Pulmonary artery endothelial cell (primary cell): ENCODE data around the gene SENP7. TPM values are rescaled to one million over a fixed set of nuclear protein-coding genes. Genes with fewer than 3 reads are reported as not detected.
"Not testable (repeated sequence)": the region's sequence is repeated elsewhere in the genome, so short reads cannot be mapped to it uniquely, and the experiment has no call there.

Source experiments
- DNase-seq: peaks from one replicate; pipeline ENCODE4 v3.0.0-alpha.2; 2011; ENCODE audit warnings: low read depth, low spot score
- total RNA-seq: library from RNA; depleted of rRNA; stranded (reverse); fragments of >200 nt; gene quantifications from 2 replicates; pipeline ENCODE4 v1.2.3, GENCODE V29; 2014

SENP7 gene
- total RNA-seq, 1 donor from 2014 or later: 8.0 TPM

DNA sequence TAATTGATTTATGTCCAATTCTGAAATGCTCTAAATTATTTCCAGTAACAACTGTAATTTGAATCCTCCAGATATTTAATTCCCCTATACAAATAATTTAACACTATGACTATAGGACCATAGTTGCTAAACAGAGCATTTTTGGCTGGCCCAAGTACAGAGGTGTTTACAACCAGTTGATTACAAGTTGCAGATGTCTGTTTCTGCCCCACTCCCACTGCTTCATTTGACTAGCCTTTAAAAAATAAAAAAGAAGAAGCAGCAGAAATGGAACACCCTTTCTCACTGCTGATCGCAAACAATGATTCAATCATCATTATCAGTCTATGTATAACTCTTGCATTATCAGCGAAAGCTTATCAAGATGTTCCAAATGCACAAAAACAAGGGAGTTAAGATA, 54.6 kb downstream of the SENP7 start:
- no peak for DNase-seq

DNA sequence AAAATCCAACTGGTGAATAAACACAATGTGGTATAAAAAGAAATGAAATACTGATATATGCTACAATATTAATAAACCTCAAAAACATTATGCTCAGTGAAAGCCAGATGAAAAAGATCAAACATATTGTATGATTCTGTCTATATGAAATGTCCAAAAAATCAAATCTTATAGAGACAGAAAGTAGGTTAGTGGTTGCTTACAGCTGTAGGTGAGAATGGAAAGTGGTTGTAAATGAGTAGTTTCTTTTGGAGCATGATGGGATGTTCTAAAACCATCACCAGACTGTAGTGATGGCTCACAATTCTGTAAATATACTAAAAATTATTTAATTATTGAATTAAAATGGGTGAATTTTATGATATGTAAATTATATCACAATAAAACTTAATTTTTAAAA, 58.4 kb downstream of the SENP7 start:
- DNase-seq: no peak

- DNase-seq: no peak
Measured at GRCh38 chr3:101453961-101454360, 59.1 kb downstream of the SENP7 start.

DNA sequence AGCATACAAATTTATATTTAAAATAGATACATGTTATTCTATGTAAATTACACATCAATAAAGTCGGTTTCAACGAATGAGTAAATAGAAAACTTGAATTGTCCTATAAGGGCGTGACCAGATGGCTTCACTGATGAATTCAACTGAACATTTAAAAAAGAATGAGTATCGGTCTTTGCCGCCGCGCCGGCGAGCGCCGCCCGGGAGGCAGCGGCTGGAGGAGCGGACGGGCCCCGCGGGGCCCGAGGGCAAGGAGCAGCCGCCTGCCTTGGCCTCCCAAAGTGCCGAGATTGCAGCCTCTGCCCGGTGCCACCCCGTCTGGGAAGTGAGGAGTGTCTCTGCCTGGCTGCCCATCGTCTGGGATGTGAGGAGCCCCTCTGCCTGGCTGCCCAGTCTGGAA, 74.4 kb downstream of the SENP7 start:
- not testable (repeated sequence) for DNase-seq

- no peak for DNase-seq
Measured at GRCh38 chr3:101433652-101434051, 79.4 kb downstream of the SENP7 start.

DNA sequence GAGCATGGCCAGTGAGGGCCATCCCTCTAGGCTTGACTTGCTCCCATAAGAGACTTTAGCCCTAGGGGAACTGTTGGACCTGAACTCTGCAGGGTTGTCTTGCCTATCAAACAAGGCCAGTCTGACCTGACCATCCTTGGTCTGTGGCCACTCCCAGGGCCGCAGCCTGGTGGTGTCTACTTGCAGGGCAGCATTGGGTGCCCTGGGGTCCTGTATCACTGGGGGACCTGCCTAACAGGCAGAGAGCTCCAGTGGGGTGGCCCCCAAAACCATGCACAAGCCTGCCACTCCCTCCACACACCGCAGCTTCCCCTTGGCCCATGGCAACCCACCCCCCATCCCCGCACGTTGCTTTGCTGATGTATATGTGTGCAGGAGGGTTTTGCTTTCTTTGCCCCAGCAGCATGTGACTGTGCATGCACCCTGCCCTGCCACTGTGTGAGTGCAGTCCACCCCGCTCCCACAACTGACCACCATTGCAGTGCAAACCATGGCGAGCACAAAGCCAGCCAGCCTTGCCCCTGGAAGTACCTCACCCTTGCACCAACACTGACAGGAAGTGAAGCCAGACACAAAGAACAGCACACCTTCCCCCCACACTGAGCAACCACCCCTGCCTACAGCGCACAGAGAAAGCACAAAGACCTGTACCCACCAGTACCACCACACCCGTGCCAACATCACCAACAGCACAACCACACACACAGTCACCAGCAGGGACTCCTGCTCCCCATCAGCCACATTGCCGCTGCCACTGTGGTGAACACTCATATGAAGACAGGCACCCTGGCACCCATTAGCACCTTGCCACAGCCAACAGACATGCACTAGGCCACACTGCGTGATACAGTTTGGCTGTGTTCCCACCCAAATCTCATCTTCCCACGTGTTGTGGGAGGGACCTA, 88.8 kb downstream of the SENP7 start:
- DNase-seq: no peak

- DNase-seq: no peak
Measured at GRCh38 chr3:101418851-101419250, 94.2 kb downstream of the SENP7 start.

- no peak for DNase-seq
Measured at GRCh38 chr3:101414121-101414520, 98.9 kb downstream of the SENP7 start.

DNA sequence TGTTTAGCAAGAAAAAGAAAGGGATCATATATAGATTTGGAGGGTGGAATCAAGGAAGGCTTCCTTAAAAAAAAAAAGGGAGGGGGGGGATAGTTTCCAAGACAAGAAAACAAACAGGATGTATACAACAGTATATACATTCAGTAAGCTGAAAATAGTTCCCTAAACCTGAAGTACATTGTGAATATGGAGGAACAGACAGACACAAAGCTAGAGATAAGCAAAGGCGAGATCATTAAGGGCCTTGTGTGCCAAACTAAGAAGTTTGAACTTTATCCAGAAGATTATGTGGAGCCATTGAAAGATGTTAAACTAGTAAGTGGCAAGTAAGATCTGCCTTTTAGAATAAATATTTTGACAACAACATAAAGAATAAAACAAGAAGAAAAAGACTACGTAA, 99.4 kb downstream of the SENP7 start:
- DNase-seq: no peak

DNA sequence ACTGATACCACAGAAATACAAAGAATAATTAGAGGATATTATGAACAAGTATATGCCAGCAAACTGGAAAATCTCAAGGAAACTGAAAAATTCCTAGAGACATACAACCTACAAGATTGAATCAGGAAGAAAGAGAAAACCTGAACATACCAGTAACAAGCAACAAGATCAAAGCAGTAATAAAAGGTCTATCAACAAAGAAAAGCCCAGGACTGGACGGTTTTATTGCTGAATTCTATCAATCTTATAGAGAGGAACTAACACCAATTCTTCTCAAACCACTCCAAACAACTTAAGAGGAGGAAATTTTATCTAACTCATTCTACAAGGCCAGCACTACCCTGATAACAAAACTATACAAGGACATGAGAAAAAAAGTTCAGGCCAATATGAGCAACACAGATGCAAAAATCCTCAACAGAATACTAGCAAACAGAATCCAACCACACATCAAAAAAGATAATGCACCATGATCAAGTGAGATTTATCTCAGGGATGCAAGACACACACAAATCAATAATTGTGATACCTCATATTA, 121.5 kb downstream of the SENP7 start:
- no peak for DNase-seq

DNA sequence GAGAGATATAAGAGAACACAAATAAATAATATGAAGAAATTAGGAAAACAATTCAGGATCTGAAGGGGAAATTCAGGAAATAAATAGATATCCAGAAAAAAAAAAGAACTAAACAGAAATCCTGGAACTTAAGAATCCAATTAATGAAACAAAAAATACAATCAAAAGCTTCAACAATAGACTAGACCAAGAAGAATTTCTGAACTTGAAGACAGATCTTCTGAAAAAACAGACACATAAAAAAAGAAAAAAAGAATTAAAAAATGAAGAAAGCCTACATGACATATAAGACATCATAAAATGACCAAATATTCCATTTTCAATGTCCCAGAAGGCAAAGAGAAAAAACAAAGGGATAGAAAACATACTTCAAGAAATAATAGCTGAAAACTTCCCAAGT, 124.3 kb downstream of the SENP7 start:
- DNase-seq: no peak

DNA sequence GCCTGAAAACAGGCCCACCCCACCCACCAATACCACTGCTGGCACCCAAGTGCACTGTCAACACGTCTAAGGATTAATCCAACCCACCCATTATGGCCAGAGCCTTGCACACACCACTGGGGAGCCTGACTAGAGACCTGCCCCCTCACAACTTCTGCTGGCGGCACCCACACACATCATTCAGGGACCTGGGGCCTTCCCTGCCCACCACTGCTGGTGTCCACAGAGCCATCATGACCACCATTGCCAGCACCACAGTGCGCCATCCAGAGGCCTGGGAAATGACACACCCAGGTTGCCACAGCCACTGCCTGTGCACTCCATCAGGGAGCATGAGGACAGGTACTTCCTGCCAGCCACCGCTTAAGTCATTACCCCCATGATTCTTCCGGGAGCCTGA, 125.7 kb downstream of the SENP7 start:
- DNase-seq: no peak

- no peak for DNase-seq
Measured at GRCh38 chr3:101384426-101384825, 128.6 kb downstream of the SENP7 start.

- no peak for DNase-seq
Measured at GRCh38 chr3:101383656-101384055, 129.4 kb downstream of the SENP7 start.

GRCh38 chr3:101383156-101383575, 129.8 kb downstream of the SENP7 start:
- DNase-seq: no peak

DNA sequence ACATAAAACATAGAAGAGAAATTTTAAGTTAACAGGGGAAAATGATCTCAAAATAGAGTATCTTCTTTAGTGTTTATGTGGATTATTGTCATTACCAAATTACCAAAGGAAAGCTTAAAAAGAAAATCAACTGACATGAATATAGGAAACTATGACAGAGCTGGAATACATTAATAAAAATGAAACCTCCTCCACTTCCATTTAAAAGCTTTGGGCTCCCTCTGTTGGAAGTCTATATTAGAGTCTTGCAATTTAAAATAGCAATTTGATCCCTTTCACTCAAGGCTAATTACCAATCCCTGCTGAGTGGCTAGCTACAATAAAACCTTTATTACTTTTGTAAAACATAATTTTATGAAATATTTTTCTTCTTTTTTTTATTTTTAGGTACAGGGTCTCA, 131.2 kb downstream of the SENP7 start:
- DNase-seq: no peak

DNA sequence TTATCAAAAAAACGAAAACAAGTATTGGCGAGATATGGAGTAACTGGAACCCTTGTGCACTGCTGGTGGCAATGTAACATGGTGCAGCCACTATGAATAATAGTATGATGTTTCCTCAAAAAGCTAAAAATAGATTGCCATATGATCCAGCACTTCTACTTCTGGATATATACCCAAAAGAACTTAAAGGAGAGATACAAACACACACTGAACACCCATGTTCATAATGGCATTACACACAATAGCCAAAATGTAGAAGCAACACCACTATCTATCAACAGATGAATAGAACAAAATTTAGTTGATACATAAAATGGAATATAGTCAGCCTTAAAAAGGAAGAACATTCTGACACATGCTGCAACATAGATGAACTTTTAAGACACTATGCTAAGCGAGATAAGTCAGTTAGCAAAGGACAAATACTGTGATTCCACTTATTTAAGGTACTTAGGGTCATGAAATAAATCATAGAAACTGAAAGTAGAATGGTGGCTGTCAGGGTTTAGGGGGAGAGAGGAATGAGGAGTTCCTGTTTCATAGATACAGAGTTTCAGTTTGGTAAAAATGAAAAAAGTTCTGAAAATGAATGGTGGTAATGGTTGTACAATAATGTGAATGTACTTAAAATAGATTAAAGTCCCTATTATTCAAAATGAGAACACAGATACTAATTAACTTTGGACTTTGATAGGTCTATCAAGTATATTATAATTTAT, 133.2 kb downstream of the SENP7 start:
- no peak for DNase-seq

GRCh38 chr3:101377796-101378195, 135.2 kb downstream of the SENP7 start:
- no peak for DNase-seq

GRCh38 chr3:101377209-101377608, 135.8 kb downstream of the SENP7 start:
- no peak for DNase-seq

DNA sequence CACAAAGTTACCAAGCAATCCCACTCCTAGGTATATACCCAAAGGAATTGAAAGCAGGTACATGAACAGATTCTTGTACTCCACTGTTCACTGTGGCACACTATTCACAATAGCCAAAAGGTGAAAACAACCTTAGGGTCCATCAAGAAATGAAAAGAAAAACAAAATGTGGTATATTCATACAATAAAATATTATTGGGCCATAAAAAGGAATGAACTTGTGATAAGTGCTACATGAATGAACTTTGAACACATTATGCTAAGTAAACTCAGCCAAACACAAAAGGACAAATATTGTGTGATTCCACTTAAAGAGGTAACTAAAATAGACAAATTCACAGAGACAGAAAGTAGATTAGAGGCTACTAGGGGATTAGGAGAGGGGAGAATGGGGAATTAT, 137.4 kb downstream of the SENP7 start:
- no peak for DNase-seq

DNA sequence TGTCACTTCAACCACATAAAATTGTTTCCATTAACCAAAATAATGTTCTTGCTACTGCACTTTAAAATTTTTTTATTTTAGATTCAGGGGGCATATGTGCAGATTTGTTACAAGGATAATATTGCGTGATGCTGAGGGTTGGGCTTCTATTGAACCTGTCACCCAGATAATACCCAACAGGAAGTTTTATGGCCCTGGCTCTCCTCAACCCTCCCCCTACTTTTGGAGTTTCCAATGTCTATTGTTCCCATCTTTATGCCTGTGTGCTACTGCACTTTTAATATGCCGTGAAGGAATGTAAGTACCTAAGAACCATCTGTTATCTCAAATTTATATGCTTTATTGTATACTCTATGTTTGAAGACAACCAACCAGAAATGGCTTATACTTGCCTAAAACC, 150.6 kb downstream of the SENP7 start:
- DNase-seq: no peak

DNA sequence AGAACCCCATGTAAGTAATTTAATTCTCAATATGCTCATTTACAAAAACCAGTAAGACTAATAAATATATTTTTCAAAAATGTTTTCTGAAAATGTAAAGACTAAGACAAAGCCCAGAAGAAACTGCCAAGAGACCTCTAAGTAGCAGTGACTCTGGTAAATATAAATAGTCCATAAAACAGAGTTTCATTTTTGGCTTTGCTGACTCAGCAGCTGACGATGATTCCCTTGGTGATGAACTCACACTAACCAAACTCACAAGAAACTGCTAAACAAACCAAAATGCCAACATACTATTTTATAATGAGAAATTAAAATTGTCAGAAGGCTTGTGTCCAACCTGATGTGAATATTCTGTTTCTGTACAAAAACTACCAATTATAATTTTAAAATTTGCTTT, 161.2 kb downstream of the SENP7 start:
- DNase-seq: no peak

DNA sequence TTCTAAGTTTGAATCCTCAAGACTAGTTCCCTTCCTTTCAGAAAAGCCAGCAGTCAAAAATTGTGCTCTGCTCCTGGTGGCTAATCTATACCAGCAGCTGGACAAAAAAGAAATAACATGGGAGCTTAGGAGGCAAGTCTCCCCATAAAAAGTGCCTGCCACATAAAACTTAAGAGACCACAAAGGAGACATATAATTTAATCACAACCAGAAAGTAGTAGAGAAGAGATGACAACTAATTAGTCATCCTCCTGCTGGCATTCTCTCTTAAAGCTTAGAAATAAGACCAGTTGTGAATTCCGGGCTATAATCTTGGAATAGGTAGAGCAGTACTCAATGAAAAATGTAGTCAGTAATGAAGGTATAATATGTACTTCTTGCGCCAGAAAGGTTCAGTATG, 172.4 kb downstream of the SENP7 start:
- DNase-seq: no peak
